ENCODE measurements around the gene CEP164.

DNA sequence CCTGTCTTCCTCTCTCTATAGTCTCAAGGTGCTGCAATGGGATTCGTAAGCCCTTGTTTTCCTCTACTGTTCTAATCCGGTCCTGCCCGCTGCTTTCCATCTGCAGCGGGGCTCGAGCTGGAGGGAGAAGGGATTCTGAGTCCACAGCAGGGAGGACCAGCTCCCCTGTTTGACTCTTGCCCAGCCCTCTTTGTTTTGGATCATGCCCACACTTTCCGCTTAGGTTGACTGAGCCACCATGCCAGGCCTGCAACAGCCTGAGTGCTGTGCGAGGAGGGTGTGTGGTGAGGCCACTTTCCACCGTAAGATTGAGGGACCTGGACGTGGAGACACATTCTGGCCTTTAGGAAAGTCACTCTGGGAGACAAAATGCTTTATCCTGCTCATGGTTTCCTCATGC, 58.3 kb downstream of the CEP164 start:
- TF ChIP-seq, protein P1, sequence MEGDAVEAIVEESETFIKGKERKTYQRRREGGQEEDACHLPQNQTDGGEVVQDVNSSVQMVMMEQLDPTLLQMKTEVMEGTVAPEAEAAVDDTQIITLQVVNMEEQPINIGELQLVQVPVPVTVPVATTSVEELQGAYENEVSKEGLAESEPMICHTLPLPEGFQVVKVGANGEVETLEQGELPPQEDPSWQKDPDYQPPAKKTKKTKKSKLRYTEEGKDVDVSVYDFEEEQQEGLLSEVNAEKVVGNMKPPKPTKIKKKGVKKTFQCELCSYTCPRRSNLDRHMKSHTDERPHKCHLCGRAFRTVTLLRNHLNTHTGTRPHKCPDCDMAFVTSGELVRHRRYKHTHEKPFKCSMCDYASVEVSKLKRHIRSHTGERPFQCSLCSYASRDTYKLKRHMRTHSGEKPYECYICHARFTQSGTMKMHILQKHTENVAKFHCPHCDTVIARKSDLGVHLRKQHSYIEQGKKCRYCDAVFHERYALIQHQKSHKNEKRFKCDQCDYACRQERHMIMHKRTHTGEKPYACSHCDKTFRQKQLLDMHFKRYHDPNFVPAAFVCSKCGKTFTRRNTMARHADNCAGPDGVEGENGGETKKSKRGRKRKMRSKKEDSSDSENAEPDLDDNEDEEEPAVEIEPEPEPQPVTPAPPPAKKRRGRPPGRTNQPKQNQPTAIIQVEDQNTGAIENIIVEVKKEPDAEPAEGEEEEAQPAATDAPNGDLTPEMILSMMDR (IDR thresholded peaks at IDR 0.05) = no peak
- no peak for TF ChIP-seq POLR2AphosphoS5 (IDR thresholded peaks at IDR 0.05; ENCODE audit: insufficient read depth in 1 of 2, low read depth in 1 of 2)
- TF ChIP-seq POLR2A (IDR thresholded peaks at IDR 0.05) = no peak

Data from vagina (tissue), 2 donors.